Measurements from ENCODE around the gene SMIM33.
"Not testable (repeated sequence)": the region's sequence is repeated elsewhere in the genome, so short reads cannot be mapped to it uniquely, and the experiment has no call there.

DNA sequence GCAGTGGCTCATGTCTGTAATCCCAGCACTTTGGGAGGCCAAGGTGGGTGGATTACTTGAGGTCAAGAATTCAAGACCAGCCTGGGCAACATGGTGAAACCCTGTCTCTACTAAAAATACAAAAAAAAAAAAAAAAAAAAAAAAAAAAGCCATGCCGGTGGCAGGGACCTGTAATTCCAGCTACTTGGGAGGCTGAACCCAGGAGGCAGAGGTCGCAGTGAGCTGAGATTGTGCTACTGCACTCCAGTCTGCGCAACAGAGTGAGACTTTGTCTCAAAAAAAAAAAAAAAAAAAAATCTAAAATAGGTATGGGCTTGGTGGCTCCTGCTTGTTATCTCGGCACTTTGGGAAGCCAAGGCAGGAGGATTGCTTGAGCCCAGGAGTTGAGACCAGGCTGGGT is 8.9 kb downstream of the SMIM33 start:
- TF ChIP-seq, protein P1, sequence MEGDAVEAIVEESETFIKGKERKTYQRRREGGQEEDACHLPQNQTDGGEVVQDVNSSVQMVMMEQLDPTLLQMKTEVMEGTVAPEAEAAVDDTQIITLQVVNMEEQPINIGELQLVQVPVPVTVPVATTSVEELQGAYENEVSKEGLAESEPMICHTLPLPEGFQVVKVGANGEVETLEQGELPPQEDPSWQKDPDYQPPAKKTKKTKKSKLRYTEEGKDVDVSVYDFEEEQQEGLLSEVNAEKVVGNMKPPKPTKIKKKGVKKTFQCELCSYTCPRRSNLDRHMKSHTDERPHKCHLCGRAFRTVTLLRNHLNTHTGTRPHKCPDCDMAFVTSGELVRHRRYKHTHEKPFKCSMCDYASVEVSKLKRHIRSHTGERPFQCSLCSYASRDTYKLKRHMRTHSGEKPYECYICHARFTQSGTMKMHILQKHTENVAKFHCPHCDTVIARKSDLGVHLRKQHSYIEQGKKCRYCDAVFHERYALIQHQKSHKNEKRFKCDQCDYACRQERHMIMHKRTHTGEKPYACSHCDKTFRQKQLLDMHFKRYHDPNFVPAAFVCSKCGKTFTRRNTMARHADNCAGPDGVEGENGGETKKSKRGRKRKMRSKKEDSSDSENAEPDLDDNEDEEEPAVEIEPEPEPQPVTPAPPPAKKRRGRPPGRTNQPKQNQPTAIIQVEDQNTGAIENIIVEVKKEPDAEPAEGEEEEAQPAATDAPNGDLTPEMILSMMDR (conservative IDR thresholded peaks at IDR 0.05) = not testable (repeated sequence)
- not testable (repeated sequence) for TF ChIP-seq EZH2 (IDR thresholded peaks at IDR 0.05; ENCODE audit: low read depth)
